WTC11 (cell line): ENCODE data around the gene CDC45. TPM values are rescaled to one million over a fixed set of nuclear protein-coding genes. Genes with fewer than 3 reads are reported as not detected.

ENCODE experiments used
- ATAC-seq: fragments of 200-7000 bp; cut with Tn5 transposase; 2 replicates; pipeline ENCODE4 v1.10.0; 2021; ENCODE audit warnings: mild to moderate bottlenecking, moderate library complexity
- CTCF ChIA-PET: fragments of 300-600 bp; sonication (Branson Sonifier 250); formaldehyde crosslinking; loops from one replicate; lab custom pipeline; 2021; ENCODE audit warnings: antibody characterized with exemption; lab: Charles Lee
- POLR2A ChIA-PET: fragments of 350-600 bp; sonication (Branson Sonifier 250); formaldehyde crosslinking; loops from one replicate; lab custom pipeline; 2021; ENCODE audit warnings: antibody characterized with exemption; lab: Charles Lee
- DNase-seq: peaks from one replicate; pipeline ENCODE4 v3.0.0; 2021; ENCODE audit warnings: low spot score
- H3K27ac Mint-ChIP-seq: 2 replicates; pipeline ENCODE4 v1.8.0; 2021; ENCODE audit warnings: mixed read lengths
- H3K27me3 Mint-ChIP-seq: 2 replicates; pipeline ENCODE4 v1.8.0; 2021; ENCODE audit warnings: low read depth, mild to moderate bottlenecking, moderate library complexity, mixed read lengths
- H3K36me3 Mint-ChIP-seq: 2 replicates; pipeline ENCODE4 v1.8.0; 2021; ENCODE audit warnings: mixed read lengths
- H3K4me1 Mint-ChIP-seq: 2 replicates; pipeline ENCODE4 v1.8.0; 2022; ENCODE audit warnings: mixed read lengths
- H3K4me3 Mint-ChIP-seq: 2 replicates; pipeline ENCODE4 v1.8.0; 2021; ENCODE audit warnings: mild to moderate bottlenecking, moderate library complexity, mixed read lengths
- H3K9me3 Mint-ChIP-seq: 2 replicates; pipeline ENCODE4 v1.8.0; 2021; ENCODE audit warnings: mixed read lengths
- CREB1 ChIP-seq: sonication (generic); formaldehyde crosslinking; IDR thresholded peaks from 2 replicates; pipeline ENCODE4 v1.8.0; 2023; ENCODE audit warnings: mild to moderate bottlenecking, missing genetic modification reagents
- ELF4 ChIP-seq: sonication (generic); formaldehyde crosslinking; IDR thresholded peaks from 2 replicates; pipeline ENCODE4 v1.8.1; 2022; ENCODE audit warnings: low read depth, mild to moderate bottlenecking, moderate library complexity, missing genetic modification reagents
- EMX1 ChIP-seq: fragments of 250-450 bp; sonication (Bioruptor Pico); IDR thresholded peaks from 2 replicates; pipeline ENCODE4 v1.8.0; 2021; ENCODE audit warnings: mild to moderate bottlenecking
- FOXK1 ChIP-seq: sonication (generic); formaldehyde crosslinking; IDR thresholded peaks from 2 replicates; pipeline ENCODE4 v1.8.0; 2022; ENCODE audit warnings: mild to moderate bottlenecking, moderate library complexity, missing genetic modification reagents
- HMGA2 ChIP-seq: fragments of 250-450 bp; sonication (Bioruptor Pico); IDR thresholded peaks from 2 replicates; pipeline ENCODE4 v1.4.0; 2021; ENCODE audit warnings: mild to moderate bottlenecking, moderate library complexity
- MAX ChIP-seq: sonication (generic); formaldehyde crosslinking; IDR thresholded peaks from 2 replicates; pipeline ENCODE4 v1.8.0; 2022; ENCODE audit warnings: mild to moderate bottlenecking, missing genetic modification reagents
- NR3C1 ChIP-seq: sonication (generic); formaldehyde crosslinking; conservative IDR thresholded peaks from 2 replicates; pipeline ENCODE4 v1.8.1; 2023; ENCODE audit warnings: low read depth, mild to moderate bottlenecking, missing genetic modification reagents
- OVOL2 ChIP-seq: fragments of 250-450 bp; sonication (Bioruptor Pico); IDR thresholded peaks from 2 replicates; pipeline ENCODE4 v1.9.0; 2021; ENCODE audit warnings: mild to moderate bottlenecking, borderline replicate concordance
- PRDM15 ChIP-seq: sonication (generic); formaldehyde crosslinking; IDR thresholded peaks from 2 replicates; pipeline ENCODE4 v1.8.0; 2022; ENCODE audit warnings: missing genetic modification reagents
- RORB ChIP-seq: fragments of 250-450 bp; sonication (Bioruptor Pico); IDR thresholded peaks from 2 replicates; pipeline ENCODE4 v1.9.0; 2021; ENCODE audit warnings: mild to moderate bottlenecking
- SOX15 ChIP-seq: fragments of 250-450 bp; sonication (Bioruptor Pico); IDR thresholded peaks from 2 replicates; pipeline ENCODE4 v1.9.0; 2021; ENCODE audit warnings: mild to moderate bottlenecking
- TEAD4 ChIP-seq: sonication (generic); formaldehyde crosslinking; IDR thresholded peaks from 2 replicates; pipeline ENCODE4 v1.8.0; 2022; ENCODE audit warnings: mild to moderate bottlenecking, missing genetic modification reagents
- ZNF121 ChIP-seq: sonication (generic); formaldehyde crosslinking; IDR thresholded peaks from 2 replicates; pipeline ENCODE4 v1.8.0; 2023; ENCODE audit warnings: missing genetic modification reagents
- ZNF281 ChIP-seq: sonication (generic); formaldehyde crosslinking; IDR thresholded peaks from 2 replicates; pipeline ENCODE4 v1.8.0; 2023; ENCODE audit warnings: mild to moderate bottlenecking, missing genetic modification reagents
- total RNA-seq: library from RNA; stranded (reverse); gene quantifications from 3 replicates; pipeline ENCODE4 v1.2.3, GENCODE V29; 2021
- TF ChIP-seq, protein P1 (sequence below): sonication (generic); formaldehyde crosslinking; IDR thresholded peaks from 2 replicates; pipeline ENCODE4 v1.8.1; 2022; ENCODE audit warnings: mild to moderate bottlenecking, missing genetic modification reagents, moderate library complexity, borderline replicate concordance
- TF ChIP-seq, protein P2 (sequence below): sonication (generic); formaldehyde crosslinking; IDR thresholded peaks from 2 replicates; pipeline ENCODE4 v1.8.1; 2022; ENCODE audit warnings: missing genetic modification reagents, borderline replicate concordance

Gene CDC45
- total RNA-seq, 1 experiment from 2014 or later = 38.1 TPM

DNA sequence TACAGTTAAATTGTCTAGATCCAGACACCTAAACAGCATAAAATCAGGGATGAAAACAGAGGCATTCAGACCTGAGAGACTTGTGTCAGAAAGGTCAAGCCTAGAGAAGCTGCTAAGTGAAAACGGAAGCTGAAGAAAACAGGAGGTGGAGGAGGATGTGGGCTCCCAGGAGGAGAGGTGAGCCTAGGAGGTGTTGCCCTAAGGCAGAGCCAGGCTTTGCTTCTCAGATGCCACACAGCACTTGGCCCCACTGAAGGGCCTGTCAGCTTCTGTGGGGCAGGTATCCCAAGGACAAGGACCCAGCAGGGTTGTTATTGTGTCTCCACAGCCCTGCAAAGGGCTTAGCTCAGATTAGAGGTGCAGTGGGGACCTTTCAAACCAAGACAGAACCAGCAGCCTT lies 15.2 kb upstream of the CDC45 start:
- no peak overlapping the region for H3K4me3 Mint-ChIP-seq
- no peak overlapping the region for H3K27ac Mint-ChIP-seq
- no peaks in the 10 kb centered on the region for H3K27me3 Mint-ChIP-seq
- POLR2A ChIA-PET = no interaction called here
- DNase-seq (no peak), ATAC-seq (no peak)
- no peaks in the 10 kb centered on the region for H3K4me1 Mint-ChIP-seq
- CTCF ChIA-PET = interaction anchor here (1.3 kb wide), 1 partner anchor 10 kb away, joined by 5 read pairs; no protein-coding TSS in a partner anchor
- TF ChIP-seq NR3C1 (CRISPR knock-in tag) (no peak), RORB (CRISPR knock-in tag) (no peak), CREB1 (no peak), FOXK1 (CRISPR knock-in tag) (no peak), HMGA2 (CRISPR knock-in tag) (no peak), PRDM15 (CRISPR knock-in tag) (no peak), ZNF121 (CRISPR knock-in tag) (no peak), SOX15 (CRISPR knock-in tag) (no peak), ELF4 (no peak)
- H3K9me3 Mint-ChIP-seq = no peaks in the 10 kb centered on the region
- peaks cover 52% of the 10 kb centered on the region for H3K36me3 Mint-ChIP-seq

DNA sequence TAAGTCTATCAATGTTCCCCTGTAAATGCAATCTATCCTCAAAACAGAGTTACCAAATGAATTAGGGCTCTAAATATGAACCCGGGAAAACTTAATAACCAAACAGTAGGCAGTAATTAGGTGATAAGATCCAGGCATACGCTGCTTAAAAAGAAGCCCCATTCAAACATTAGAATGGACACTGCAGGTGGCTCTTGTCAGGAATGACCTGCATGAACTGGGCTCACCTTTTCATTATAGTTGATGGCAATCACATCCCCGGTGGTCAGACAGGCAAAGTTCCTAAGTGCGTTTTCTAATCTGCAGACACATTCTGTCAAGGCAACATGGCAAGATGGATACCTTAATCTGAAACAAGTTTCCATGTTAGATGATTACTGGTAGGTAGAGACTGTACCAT lies 14.7 kb upstream of the CDC45 start:
- ChIA-PET POLR2A (no interaction called here), CTCF (interaction anchor here (0.5 to 1.5 kb wide), 2 partner anchors 9 to 202 kb away, joined by 3 to 5 read pairs; no protein-coding TSS in a partner anchor)
- Mint-ChIP-seq H3K27ac (no peak overlapping the region), H3K27me3 (no peaks in the 10 kb centered on the region), H3K4me1 (no peaks in the 10 kb centered on the region), H3K36me3 (peaks cover 56% of the 10 kb centered on the region), H3K4me3 (no peak overlapping the region), H3K9me3 (no peaks in the 10 kb centered on the region)
- TF ChIP-seq ZNF281 (no peak), MAX (CRISPR knock-in tag) (no peak), EMX1 (no peak), OVOL2 (CRISPR knock-in tag) (no peak), TEAD4 (no peak)
- TF ChIP-seq, protein P1, sequence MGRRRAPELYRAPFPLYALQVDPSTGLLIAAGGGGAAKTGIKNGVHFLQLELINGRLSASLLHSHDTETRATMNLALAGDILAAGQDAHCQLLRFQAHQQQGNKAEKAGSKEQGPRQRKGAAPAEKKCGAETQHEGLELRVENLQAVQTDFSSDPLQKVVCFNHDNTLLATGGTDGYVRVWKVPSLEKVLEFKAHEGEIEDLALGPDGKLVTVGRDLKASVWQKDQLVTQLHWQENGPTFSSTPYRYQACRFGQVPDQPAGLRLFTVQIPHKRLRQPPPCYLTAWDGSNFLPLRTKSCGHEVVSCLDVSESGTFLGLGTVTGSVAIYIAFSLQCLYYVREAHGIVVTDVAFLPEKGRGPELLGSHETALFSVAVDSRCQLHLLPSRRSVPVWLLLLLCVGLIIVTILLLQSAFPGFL (CRISPR knock-in tag) = no peak
- TF ChIP-seq, protein P2, sequence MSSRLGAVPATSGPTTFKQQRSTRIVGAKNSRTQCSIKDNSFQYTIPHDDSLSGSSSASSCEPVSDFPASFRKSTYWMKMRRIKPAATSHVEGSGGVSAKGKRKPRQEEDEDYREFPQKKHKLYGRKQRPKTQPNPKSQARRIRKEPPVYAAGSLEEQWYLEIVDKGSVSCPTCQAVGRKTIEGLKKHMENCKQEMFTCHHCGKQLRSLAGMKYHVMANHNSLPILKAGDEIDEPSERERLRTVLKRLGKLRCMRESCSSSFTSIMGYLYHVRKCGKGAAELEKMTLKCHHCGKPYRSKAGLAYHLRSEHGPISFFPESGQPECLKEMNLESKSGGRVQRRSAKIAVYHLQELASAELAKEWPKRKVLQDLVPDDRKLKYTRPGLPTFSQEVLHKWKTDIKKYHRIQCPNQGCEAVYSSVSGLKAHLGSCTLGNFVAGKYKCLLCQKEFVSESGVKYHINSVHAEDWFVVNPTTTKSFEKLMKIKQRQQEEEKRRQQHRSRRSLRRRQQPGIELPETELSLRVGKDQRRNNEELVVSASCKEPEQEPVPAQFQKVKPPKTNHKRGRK (CRISPR knock-in tag) = no peak
- DNase-seq (no peak), ATAC-seq (no peak)
